AG20443 (cell line): ENCODE measurements around the gene PTRHD1.
"Not testable (repeated sequence)": the region's sequence is repeated elsewhere in the genome, so short reads cannot be mapped to it uniquely, and the experiment has no call there.

Source experiments
- DNase-seq: peaks from one replicate; pipeline ENCODE4 v3.0.0; 2012; ENCODE audit warnings: low spot score, mixed read lengths

The PTRHD1 gene

DNA sequence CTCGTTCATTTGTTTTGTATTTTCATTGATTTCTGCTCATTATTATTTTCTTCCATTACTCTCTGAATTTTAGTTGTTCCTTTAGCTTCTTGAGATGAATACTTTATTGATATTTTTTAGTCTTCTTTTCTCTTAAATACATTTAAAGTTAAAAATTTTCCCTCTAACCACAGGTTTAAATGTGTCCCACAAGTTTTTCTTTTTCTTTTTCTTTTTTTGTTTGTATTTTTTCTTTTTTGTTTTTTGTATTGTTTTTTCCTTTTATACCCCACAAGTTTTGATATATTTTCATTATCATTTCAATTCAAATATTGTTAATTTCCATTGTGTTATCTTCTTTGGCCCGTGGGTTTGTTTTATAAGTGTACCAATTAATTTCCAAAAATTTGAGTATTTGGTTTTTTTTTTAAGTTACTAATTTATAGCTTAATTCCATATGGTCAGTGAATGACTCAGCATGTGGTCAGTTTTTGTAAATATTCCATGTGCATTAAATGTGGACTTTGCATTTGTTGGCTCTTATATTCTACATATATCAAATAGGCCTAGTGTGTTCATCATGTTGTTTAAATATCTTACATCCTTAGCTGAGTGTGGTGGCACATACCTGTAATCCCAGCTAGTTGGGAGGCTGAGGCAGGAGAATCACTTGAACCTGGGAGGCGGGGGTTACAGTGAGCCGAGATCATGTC lies 16.3 kb upstream of the PTRHD1 start:
- DNase-seq = no peak

DNA sequence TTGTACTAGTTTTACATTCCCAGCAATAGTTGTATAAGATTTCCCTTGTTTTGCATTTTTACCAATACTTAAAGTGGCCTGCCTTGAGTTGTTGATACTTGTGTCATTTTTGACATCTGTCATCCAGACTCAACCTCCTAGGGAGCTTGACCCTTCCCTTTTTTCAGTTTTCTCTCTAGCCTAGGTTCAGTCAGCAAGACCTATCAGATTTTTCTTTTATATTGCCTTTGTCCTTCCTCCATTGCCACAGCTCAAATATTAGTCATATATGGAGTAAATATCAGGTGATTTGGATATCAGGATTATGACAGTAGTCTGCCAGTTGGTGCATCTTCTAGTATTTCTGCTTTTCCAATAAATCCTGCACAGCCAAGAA lies 13.5 kb upstream of the PTRHD1 start:
- no peak for DNase-seq

DNA sequence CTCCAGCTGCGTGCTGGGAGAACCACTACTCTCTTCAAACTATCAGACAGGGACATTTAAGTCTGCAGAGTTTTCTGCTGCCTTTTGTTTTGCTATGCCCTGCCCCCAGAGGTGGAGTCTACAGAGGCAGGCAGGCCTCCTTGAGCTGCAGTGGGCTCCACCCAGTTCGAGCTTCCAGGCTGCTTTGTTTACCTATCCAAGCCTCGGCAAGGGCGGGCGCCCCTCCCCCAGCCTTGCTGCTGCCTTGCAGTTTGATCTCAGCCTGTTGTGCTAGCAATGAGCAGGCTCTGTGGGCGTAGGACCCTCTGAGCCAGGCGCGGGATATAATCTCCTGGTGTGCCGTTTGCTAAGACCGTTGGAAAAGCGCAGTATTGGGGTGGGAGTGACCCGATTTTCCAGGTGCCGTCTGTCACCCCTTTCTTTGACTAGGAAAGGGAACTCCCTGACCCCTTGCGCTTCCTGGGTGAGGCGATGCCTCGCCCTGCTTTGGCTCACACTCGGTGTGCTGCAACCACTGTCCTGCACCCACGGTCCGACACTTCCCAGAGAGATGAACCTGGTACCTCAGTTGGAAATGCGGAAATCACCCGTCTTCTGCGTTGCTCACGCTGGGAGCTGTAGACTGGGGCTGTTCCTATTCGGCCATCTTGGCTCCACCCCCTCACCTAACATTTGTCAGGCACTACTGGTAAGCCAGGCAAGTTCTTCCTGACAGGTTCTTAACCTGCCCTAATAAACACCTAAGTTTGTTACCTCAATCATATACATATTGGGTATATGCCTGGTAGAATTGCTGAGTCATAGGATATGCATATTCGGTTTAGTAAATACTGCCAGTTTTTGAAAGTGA lies 12.8 kb upstream of the PTRHD1 start:
- DNase-seq = not testable (repeated sequence)

DNA sequence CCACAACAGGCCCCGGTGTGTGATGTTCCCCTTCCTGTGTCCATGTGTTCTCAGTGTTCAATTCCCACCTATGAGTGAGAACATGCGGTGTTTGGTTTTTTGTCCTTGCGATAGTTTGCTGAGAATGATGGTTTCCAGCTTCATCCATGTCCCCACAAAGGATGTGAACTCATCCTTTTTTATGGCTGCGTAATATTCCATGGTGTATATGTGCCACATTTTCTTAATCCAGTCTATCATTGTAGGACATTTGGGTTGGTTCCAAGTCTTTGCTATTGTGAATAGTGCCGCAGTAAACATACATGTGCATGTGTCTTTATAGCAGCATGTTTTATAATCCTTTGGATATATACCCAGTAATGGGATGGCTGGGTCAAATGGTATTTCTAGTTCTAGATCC lies 7.3 kb upstream of the PTRHD1 start:
- not testable (repeated sequence) for DNase-seq

DNA sequence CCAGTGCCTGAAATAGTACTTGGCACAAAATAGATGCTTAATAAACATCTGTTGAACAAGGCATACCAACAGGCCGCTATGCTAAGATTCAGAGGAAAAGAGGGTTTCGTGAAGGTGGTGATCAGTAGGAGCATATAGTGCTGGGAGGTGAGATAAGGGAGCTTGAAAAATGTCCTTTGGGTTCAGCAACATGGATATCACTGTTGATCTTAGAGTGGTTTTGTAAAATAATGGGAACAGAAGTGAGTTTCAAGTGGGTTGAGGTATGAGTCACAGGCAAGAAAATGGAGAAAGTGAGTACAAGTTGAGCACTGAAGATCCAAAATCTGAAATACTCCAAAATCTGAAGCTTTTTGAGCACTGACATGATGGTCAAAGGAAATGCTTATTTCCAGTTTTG lies 4.5 kb upstream of the PTRHD1 start:
- DNase-seq = no peak

DNA sequence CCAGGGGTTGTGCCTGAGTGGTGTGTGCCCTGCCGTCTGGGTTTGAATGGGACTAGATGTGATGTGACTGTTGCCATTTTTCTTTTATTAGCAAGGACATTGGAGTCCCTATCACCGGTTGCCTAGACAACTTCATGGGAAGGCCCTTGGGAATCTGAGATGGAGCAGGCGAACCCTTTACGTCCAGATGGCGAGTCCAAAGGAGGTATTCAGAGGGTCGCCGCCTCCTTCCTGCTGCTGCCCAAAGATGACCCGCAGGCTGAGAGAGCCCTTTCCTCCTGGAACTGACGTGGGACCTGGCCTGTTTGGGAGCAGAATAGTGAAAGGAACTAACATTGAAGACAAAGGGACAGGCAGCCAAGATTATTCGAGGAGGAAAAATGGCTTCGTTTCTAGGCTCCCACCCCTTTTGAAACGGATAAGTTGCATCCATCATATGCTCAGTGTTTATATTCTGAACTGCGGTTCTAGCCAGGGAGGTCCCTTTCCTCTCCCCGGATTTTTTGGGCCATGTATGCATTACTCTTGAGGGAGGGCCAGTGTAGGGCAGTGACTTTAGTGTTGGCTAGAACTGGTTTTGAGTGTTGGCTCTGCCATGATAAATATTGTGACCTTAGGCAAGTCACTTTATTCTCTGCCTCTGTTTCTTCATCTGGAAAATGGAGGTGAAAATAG lies 707 bp upstream of the PTRHD1 start:
- peak; percentile 20 for DNase-seq

DNA sequence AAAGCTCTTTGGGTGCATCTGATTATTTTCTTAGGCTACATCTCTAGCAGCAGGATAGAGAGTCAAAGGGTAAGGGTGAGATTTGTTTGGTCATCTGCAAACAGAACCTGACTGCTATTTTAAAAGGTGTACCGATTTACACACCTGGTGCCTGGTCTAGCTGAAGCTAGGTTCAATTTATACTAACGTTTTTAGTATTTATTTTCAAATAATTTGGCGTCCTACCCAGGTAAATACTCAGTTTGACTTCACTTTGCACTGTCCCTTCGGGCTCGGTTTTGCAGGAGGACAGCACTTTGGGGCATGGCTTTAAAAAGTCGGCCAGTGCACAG lies 683 bp downstream of the PTRHD1 start:
- DNase-seq = no peak

DNA sequence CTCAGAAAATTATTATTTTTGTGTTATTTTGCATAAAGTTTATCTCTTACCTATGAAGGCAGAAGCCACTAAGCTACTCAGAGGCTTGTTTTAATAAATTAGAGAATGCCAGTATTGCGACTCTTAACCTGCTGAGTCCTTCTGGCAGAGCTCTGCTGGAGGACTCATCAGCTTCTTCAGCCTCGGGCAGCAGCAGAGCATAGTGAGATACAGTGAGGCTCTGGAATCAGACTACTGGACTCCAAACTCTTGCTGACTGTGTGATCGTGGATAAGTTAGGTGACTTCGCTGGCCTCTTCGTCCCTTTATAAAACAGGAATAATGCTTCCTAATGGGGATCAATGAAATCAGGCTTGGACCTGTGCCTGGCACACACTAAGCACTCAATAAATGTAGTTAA lies 1.7 kb downstream of the PTRHD1 start:
- no peak for DNase-seq

DNA sequence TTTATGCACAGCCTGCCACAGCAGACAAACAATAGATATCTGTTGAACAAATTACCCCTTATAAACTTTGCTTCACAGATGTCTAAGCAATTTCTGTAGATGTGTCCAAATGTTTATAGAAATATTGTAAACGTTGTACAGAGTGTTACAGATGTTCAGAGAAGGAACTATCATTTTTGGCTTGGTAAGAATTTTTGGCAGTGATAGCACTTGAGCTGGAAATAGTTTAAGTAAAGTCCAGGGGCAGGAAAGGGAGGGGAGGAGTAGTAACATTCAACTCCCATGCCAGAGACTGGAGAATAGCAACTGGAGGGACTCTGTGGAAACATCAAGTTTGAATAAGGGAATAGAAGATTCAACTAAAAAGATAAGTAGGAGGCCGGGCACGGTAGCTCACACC lies 4.4 kb downstream of the PTRHD1 start:
- DNase-seq = no peak

DNA sequence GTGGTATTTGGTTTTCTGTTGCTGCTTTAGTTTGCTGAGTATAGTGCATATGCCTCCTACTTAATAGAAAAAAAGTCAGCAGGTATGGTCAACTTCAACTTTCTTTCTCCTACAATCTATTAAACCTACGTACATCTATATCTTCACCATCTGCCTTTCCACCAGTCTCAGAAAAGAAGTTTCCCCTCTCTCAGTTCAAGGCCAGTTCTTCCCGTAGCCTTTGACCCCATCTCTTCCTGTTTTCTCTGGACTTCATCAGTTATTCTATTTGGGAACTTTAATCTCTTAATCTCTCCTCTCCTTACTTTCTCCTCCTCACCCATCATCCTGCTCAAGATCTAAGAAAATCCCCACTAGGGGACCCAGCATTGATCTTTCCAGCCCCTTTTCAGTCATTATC lies 5.7 kb downstream of the PTRHD1 start:
- no peak for DNase-seq

DNA sequence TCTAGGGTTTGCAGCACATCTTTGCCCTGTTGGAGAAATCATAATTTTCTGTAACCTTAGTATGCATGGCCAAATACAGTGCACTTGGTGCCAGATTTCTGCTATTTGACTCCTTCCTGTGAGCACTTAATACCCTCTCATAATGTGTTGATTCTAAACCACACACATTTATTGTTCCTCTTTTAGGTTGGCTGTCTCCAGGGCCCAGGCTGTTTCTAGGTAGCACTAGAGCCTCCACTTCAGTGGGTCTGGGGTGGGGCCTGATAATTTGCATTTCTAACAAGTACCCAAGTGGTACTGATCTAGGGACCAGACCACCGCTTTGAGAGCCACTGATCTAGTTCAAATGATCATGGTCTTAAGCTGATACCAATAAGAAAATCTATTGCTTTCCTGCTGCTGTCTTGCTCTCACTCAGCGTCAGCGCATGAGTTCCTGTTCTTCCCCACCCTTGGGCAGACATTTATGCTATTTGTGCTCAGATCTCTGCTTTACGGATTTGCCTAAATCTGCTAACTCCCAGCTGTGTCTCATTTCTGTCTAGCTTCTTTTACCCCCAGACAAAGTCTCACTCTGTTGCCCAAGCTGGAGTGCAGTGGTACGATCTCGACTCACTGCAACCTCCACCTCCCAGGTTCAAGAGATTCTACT lies 7.4 kb downstream of the PTRHD1 start:
- DNase-seq = no peak

DNA sequence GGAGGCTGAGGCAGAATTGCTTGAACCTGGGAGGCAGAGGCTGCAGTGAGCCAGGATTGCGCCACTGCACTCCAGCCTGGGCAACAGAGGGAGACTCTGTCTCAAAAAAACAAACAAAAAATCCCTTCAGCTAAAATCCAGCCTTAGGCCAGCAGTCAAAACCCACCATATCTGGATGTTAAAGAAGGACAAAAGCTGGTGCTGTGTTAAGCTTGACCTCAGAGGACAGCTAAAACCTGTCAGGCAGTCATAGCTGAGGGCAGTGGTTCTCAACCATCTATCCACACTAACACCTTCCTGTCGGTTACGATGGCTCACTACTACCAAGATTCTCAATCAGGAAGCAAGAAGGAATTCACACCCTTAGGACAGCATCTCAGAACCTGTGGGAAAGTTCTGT lies 9.6 kb downstream of the PTRHD1 start:
- DNase-seq = no peak

DNA sequence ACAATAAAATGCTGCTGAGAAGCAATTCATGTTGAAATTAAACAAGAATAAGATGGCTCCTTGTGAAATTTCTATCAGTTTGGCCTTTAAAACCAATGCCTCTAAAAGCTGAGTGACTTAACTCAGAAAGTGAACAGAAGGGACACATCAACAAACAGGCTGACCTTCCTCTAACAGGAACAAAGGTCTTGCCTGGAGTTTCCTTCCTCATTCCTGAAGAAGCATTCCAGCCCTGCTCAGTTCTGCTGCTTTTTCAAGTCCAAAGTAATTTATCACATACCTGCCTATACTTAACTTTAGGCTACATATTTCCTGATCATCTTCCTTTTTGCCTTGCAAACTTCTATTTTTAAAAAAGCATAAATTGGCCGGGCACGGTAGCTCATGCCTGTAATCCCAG lies 14.1 kb downstream of the PTRHD1 start:
- no peak for DNase-seq

DNA sequence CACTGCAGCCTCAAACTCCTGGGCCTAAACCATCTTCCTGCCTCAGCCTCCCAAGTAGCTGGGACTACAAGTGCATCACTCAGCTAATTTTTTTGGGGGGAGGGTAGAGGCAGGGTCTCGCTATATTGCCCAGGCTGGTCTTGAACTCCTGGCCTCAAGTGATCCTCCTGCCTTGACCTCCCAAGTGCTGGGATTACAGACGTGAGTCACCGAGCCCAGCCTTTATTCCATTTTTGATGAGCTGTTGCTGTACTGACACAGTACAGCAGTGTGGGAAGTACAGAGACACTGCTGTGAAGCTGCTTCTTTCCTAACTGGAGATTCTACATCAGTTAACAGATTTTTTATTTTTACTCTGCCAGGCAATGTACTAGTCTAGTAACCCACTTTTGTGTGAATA lies 18.8 kb downstream of the PTRHD1 start:
- DNase-seq = no peak

DNA sequence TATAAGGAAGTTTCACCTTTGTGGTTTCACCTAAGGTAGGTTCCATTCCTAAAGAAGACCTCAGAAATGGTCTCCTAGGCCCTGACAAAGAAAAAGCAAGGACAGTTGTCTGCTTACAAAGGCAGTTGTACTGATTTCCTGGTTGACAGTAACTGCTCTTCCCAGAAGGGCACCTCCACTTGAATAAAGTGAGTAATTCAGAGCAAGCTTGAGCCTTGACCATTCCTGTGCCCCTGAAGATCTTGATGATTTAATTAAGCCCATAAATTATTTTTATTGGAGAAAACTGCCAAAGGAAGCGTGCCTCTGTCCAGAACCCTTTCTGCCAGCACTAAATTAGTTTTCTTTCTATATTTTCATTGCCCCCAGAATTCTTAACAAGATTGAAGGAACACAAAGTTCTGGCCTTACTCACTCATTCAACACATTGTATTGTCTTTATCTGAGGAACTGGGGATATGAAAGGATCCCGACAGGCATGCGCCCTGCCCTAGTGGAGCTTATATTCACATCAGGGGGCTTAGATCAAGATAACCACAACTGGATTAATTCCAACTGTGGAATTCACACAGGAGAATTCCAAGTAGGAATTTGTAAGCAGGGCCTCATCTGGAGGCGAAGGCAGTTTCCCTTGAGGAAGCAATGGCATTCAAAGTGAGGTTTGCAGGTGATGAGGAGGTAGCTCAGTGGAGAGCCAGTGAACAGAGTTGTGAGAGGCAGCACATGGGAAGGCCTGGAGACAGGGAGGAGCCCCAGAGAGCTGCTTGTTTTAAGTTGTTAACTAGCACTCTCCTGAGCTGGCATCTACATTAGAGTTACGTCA lies 21.2 kb downstream of the PTRHD1 start:
- DNase-seq = no peak

DNA sequence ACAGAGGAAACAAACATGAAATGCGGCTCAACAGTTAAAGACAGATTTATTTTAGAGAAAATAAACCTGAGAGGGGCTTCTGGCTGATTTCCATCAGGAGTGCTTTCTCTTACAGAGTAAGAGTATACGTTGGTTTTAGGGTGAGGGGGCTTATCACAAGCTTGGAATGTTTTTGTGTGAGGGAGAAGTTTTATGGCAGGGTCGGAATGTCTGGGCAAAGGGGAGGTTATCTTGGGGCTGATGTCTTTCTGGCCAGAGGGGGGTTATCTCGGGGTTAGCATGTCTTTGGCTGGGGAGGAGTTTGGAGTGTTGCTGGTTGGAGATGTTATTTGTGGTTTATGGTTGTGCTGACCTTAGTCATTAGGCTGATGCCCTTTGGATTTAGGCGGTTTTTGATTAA lies 22.1 kb downstream of the PTRHD1 start:
- DNase-seq = no peak

DNA sequence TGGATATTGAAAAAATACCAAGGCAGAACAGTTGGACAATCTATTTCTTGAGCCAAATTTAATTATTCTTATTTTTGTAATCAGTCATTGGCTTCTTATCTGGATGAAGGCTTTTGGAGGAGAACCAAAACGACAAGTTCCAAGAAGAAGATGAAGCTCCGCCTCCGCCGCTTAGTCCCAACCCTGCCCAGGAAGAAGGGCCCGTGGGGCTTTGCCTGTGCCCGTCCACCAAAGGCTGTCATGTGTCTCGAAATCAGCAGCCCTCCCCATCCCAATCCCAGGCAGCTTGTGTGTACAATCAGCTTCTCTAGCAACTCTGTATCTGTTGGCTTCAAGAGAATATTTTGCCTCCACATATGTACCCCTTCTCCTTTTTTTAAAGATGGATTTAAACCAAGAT lies 24.6 kb downstream of the PTRHD1 start:
- DNase-seq = no peak

DNA sequence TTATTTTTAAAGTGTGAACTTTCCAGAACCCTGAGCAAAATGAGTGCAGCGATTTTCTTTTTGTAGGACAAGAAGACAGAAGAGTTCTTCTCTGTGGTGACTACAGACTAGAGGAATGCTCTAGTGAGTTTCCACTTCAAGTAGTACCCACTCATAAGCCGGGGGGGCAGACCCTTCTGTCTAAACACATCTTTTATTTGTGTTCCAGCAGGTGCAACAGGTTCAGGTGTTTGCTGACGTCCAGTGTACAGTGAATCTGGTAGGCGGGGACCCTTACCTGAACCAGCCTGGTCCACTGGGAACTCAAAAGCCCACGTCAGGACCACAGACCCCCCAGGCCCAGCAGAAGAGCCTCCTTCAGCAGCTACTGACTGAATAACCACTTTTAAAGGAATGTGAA lies 25.2 kb downstream of the PTRHD1 start:
- DNase-seq = no peak

DNA sequence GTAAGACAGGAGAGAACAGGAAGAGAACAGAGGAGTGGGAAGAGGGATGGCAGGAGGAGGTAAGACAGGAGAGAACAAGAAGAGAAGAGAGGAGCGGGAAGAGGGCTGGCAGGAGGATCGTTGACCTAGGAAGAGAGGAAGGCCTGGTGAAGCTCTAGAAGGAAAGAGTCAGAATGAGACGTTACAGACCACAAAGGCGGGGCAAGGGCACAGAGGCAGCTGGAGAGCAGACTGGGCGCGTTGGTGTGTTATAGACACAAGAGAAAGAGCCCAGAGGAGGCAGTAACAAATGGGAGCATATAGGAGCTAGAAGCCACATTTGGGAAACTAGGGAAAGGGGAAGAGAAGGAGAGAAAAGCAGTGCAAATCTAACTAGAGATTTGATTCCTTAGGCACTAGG lies 26.6 kb downstream of the PTRHD1 start:
- no peak for DNase-seq

DNA sequence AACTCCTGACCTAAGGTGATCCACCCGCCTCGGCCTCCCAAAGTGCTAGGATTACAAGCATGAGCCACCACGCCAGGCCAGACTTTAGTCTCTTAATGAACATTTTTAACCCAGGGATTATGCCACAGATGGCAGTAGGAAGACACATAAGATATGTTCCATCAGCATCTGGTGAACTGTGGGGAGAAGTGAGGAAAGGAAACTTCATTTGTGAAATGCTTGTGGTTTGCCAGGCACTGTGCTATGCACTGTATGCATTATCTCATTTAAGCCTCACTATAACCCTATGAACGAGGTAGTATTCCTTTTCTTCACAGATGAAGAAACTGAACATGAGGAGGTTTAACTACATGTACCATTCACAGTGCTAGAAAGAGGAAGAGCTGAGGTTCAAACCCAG lies 29.3 kb downstream of the PTRHD1 start:
- DNase-seq = no peak

DNA sequence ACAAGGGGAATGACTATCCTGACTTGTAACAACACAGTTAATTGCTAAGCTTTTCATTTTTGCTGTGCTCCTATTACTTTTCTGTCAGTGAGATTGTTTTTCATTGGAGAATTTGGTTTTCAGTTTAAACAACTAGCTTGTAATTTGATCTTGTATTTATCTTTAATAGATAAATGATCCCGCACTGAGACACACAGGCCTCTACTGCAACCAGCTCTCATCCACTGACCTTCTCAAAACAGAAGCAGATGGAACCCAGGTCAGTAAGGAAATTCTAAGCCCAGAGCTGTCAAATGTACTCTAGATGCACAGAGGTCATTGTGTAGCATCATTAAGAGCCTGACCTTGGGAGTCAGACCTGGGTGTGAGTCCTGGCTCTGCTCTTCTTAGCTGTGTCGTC lies 30.7 kb downstream of the PTRHD1 start:
- no peak for DNase-seq

DNA sequence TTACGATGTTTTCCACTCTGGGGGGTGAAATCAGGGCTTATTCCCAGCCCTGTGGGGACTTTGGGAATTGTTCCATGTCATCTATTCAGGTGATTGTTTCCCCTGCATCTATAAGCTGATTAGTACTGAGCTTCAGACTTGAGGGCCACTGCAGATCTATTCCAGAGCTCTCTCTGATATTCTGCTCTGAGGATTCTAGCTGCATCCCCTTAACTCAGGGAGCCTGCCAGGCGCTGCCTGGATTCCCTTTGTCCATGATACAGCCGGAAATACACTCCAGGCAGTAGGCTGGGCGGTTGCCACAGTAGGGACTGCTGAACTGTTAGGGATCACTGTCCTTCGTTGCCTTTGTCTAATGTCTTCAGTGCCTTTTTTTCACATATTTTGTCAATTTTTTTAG lies 31.3 kb downstream of the PTRHD1 start:
- no peak for DNase-seq
